Calu3 (cell line): ENCODE data around the gene WDR37. TPM values are rescaled to one million over a fixed set of nuclear protein-coding genes. Genes with fewer than 3 reads are reported as not detected.
"Not testable (repeated sequence)": the region's sequence is repeated elsewhere in the genome, so short reads cannot be mapped to it uniquely, and the experiment has no call there.

Experiments used
- BruUV-seq: library from RNA; stranded (reverse); fragments of 400-500 nt; replicated peaks from 2 replicates; lab custom pipeline; 2021; lab: Mats Ljungman, UMichigan
- CTCF ChIA-PET: fragments of 300-600 bp; sonication (Branson Sonifier 250); formaldehyde crosslinking; loops from one replicate; lab custom pipeline; 2022; ENCODE audit warnings: antibody characterized with exemption; lab: Charles Lee
- DNase-seq: peaks from one replicate; pipeline ENCODE4 v3.0.0; 2022
- H3K27ac Mint-ChIP-seq: one replicate; pipeline ENCODE4 v1.8.0; 2022; ENCODE audit warnings: mixed read lengths; ENCODE audit not compliant: unreplicated experiment
- H3K27me3 Mint-ChIP-seq: one replicate; pipeline ENCODE4 v1.8.0; 2022; ENCODE audit warnings: mixed read lengths; ENCODE audit not compliant: unreplicated experiment
- H3K36me3 Mint-ChIP-seq: one replicate; pipeline ENCODE4 v1.8.0; 2022; ENCODE audit warnings: mild to moderate bottlenecking, moderate library complexity, mixed read lengths; ENCODE audit not compliant: insufficient read depth, unreplicated experiment
- H3K4me1 Mint-ChIP-seq: one replicate; pipeline ENCODE4 v1.8.0; 2022; ENCODE audit warnings: mild to moderate bottlenecking, low read depth, mixed read lengths; ENCODE audit not compliant: unreplicated experiment
- H3K4me3 Mint-ChIP-seq: one replicate; pipeline ENCODE4 v1.8.0; 2022; ENCODE audit warnings: mild to moderate bottlenecking, low read depth, moderate library complexity, mixed read lengths; ENCODE audit not compliant: unreplicated experiment
- H3K9me3 Mint-ChIP-seq: one replicate; pipeline ENCODE4 v1.8.0; 2022; ENCODE audit warnings: low read depth, mixed read lengths; ENCODE audit not compliant: unreplicated experiment
- CTCF ChIP-seq: fragments of 200-600 bp; IDR thresholded peaks from one replicate; pipeline ENCODE4 v1.8.0; 2022; ENCODE audit warnings: antibody characterized with exemption; ENCODE audit not compliant: unreplicated experiment
- intact Hi-C: fragments of 100-400 bp; cut with micrococcal nuclease; formaldehyde crosslinking; loops from one replicate; pipeline ENCODE4 v1.10.0; 2022; ENCODE audit not compliant: unreplicated experiment
- total RNA-seq: library from RNA; stranded (reverse); gene quantifications from 2 replicates; pipeline ENCODE4 v1.2.3, GENCODE V29; 2022

Gene WDR37
- total RNA-seq, 1 experiment from 2014 or later, result 17.8 TPM

GRCh38 chr10:1156921-1157614, 100.9 kb downstream of the WDR37 start:
- intact Hi-C loops, result no loop called here
- Mint-ChIP-seq H3K36me3 (no peaks in the 10 kb centered on the region), H3K27me3 (peaks cover 40% of the 10 kb centered on the region), H3K4me3 (no peak overlapping the region), H3K9me3 (no peaks in the 10 kb centered on the region), H3K4me1 (peaks cover under 1% of the 10 kb centered on the region), H3K27ac (no peak overlapping the region)
- CTCF ChIA-PET, result no interaction called here
- DNase-seq, result no peak
- BruUV-seq, result no TSS peak
- TF ChIP-seq CTCF, result no peak

- no peak for TF ChIP-seq CTCF
- BruUV-seq, result no TSS peak
- no peaks in the 10 kb centered on the region for H3K9me3 Mint-ChIP-seq
- no peak overlapping the region for H3K4me3 Mint-ChIP-seq
- peaks cover 45% of the 10 kb centered on the region for H3K27me3 Mint-ChIP-seq
- H3K27ac Mint-ChIP-seq, result no peak overlapping the region
- CTCF ChIA-PET, result no interaction called here
- H3K36me3 Mint-ChIP-seq, result no peaks in the 10 kb centered on the region
- intact Hi-C loops, result no loop called here
- no peak for DNase-seq
- no peaks in the 10 kb centered on the region for H3K4me1 Mint-ChIP-seq
Measured at GRCh38 chr10:1157615-1157933, 101.4 kb downstream of the WDR37 start.

- CTCF ChIA-PET, result no interaction called here
- no peak overlapping the region for H3K27ac Mint-ChIP-seq
- no peaks in the 10 kb centered on the region for H3K4me1 Mint-ChIP-seq
- H3K36me3 Mint-ChIP-seq, result no peaks in the 10 kb centered on the region
- no peak for DNase-seq
- H3K4me3 Mint-ChIP-seq, result no peak overlapping the region
- no peaks in the 10 kb centered on the region for H3K9me3 Mint-ChIP-seq
- BruUV-seq, result no TSS peak
- TF ChIP-seq CTCF, result no peak
- intact Hi-C loops, result no loop called here
- H3K27me3 Mint-ChIP-seq, result peaks cover 49% of the 10 kb centered on the region
Measured at GRCh38 chr10:1158066-1158465, 101.9 kb downstream of the WDR37 start.

GRCh38 chr10:1158536-1158935, 102.4 kb downstream of the WDR37 start:
- intact Hi-C loops, BruUV-seq, H3K36me3 Mint-ChIP-seq: not testable (repeated sequence)

More at GRCh38 chr10:1158536-1158935, 102.4 kb downstream of the WDR37 start:
- CTCF ChIA-PET, H3K4me3 Mint-ChIP-seq, DNase-seq, H3K4me1 Mint-ChIP-seq, H3K27ac Mint-ChIP-seq, H3K9me3 Mint-ChIP-seq: not testable (repeated sequence)
- peaks cover 54% of the 10 kb centered on the region for H3K27me3 Mint-ChIP-seq
